RWPE2 (cell line): Measurements from ENCODE around the gene PDZD8.
A peak's percentile ranks its signal among the peaks of the same experiment; 100 is the strongest.

Source experiments
- ATAC-seq: fragments of 200-7000 bp; cut with Tn5 transposase; 3 replicates; pipeline ENCODE4 v1.9.1; 2021; ENCODE audit warnings: low read depth
- DNase-seq: peaks from one replicate; pipeline ENCODE4 v3.0.0-alpha.2; 2020; ENCODE audit warnings: low spot score
- H3K27ac ChIP-seq: fragments of 450-650 bp; 2 replicates; pipeline ENCODE4 v1.5.1; 2017; ENCODE audit warnings: mild to moderate bottlenecking; ENCODE audit not compliant: poor library complexity, severe bottlenecking
- H3K27me3 ChIP-seq: fragments of 250-450 bp; sonication (Bioruptor Pico); 2 replicates; pipeline ENCODE4 v1.5.1; 2021; ENCODE audit warnings: mild to moderate bottlenecking, moderate library complexity; ENCODE audit not compliant: insufficient read depth, poor library complexity, severe bottlenecking
- H3K36me3 ChIP-seq: fragments of 250-450 bp; sonication (Bioruptor Pico); 2 replicates; pipeline ENCODE4 v1.5.1; 2020; ENCODE audit warnings: low read depth, mild to moderate bottlenecking, moderate library complexity
- H3K4me1 ChIP-seq: fragments of 250-450 bp; sonication (Bioruptor Pico); 2 replicates; pipeline ENCODE4 v1.5.1; 2021; ENCODE audit warnings: mild to moderate bottlenecking, moderate library complexity; ENCODE audit not compliant: insufficient read depth, poor library complexity, severe bottlenecking
- H3K4me3 ChIP-seq: fragments of 250-450 bp; sonication (Bioruptor Pico); 2 replicates; pipeline ENCODE4 v1.5.1; 2021; ENCODE audit warnings: mild to moderate bottlenecking, moderate library complexity; ENCODE audit not compliant: severe bottlenecking
- H3K9me3 ChIP-seq: fragments of 250-450 bp; sonication (Bioruptor Pico); 2 replicates; pipeline ENCODE4 v1.5.1; 2021; ENCODE audit warnings: mild to moderate bottlenecking, moderate library complexity; ENCODE audit not compliant: severe bottlenecking
- TF ChIP-seq, protein P1 (sequence below): fragments of 450-650 bp; IDR thresholded peaks from one replicate; pipeline ENCODE4 v1.5.1; 2017; ENCODE audit warnings: mild to moderate bottlenecking, moderate library complexity; ENCODE audit not compliant: poor library complexity, severe bottlenecking

The PDZD8 gene

DNA sequence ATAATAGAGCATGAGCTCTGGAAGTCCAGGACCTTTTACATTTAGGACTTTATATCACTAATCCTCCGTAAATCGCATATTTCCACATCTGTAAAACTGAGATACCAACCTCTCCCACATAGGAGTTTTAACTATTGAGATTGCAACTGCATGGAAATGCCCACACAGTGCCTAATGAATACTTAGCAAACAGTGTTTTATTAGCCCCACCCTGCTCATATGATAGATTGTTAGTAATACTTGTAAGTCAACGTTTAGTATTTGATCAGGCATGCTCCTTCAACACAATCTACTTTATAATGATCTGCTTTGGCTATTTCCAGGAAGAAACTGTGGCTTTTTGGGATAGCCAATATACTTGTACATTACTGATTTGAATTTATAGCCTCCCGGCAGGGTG lies 8.5 kb downstream of the PDZD8 start:
- Histone ChIP-seq H3K4me3 (no peak overlapping the region), H3K27ac (no peak overlapping the region), H3K4me1 (peaks cover 65% of the 10 kb centered on the region), H3K9me3 (no peaks in the 10 kb centered on the region), H3K36me3 (peaks cover 3% of the 10 kb centered on the region; the same call in 1 of the 2 replicates), H3K27me3 (no peaks in the 10 kb centered on the region)
- peak; percentile 35; the same call in 2 of the 3 replicates for ATAC-seq
- TF ChIP-seq, protein P1, sequence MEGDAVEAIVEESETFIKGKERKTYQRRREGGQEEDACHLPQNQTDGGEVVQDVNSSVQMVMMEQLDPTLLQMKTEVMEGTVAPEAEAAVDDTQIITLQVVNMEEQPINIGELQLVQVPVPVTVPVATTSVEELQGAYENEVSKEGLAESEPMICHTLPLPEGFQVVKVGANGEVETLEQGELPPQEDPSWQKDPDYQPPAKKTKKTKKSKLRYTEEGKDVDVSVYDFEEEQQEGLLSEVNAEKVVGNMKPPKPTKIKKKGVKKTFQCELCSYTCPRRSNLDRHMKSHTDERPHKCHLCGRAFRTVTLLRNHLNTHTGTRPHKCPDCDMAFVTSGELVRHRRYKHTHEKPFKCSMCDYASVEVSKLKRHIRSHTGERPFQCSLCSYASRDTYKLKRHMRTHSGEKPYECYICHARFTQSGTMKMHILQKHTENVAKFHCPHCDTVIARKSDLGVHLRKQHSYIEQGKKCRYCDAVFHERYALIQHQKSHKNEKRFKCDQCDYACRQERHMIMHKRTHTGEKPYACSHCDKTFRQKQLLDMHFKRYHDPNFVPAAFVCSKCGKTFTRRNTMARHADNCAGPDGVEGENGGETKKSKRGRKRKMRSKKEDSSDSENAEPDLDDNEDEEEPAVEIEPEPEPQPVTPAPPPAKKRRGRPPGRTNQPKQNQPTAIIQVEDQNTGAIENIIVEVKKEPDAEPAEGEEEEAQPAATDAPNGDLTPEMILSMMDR = no peak
- DNase-seq = no peak

GRCh38 chr10:117365612-117366011 lies 9.6 kb downstream of the PDZD8 start:
- H3K27me3 ChIP-seq = peaks cover 3% of the 10 kb centered on the region
- H3K27ac ChIP-seq = no peak overlapping the region
- DNase-seq (no peak), ATAC-seq (no peak)
- peaks cover 67% of the 10 kb centered on the region for H3K4me1 ChIP-seq
- no peak overlapping the region for H3K4me3 ChIP-seq
- no peaks in the 10 kb centered on the region for H3K9me3 ChIP-seq
- TF ChIP-seq, protein P1 = no peak
- peaks cover 3% of the 10 kb centered on the region; the same call in 1 of the 2 replicates for H3K36me3 ChIP-seq

DNA sequence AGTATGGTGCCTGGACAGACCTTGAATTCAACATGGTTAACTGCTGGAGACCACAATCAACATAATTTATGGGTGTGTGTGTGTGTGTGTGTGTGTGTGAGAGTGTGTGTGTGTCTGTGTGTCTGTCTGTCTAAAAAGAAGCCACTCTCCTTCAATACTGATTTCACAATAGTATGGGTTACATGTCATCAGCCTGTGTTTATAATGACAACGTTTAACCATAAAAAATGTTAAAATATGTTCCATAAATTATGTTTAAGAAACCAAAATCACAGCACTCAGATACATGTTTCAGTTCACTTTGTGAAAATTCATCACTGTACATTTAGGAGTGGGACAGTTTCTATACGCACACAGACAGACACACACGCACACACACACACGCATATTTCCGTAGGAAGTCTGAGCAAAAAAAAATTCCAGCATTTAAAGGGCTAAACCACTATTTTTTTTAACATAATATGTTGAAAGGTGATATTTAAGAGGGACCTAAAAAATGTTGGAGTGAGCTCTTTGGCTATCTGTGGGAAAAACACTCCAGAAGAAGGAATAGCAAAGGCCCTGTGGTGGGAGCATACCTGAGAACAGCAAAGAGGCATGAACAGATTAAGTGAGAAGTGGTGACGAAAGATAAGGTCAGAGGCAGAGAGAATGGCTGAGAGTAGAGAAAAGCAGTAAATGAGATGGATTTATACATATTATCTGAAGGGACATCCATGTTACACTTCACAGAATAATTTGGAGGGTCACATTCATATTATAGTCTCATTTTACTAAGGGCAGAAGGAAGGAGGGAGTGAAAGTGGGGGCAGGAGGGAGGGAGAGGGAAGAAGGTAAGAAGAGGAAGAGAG lies 10.9 kb downstream of the PDZD8 start:
- Histone ChIP-seq H3K27me3 (peaks cover 3% of the 10 kb centered on the region), H3K27ac (peak overlapping the region; percentile 58), H3K36me3 (no peaks in the 10 kb centered on the region), H3K9me3 (no peaks in the 10 kb centered on the region), H3K4me1 (peaks cover 74% of the 10 kb centered on the region), H3K4me3 (no peak overlapping the region)
- TF ChIP-seq, protein P1 = no peak
- ATAC-seq = no peak
- DNase-seq = no peak

DNA sequence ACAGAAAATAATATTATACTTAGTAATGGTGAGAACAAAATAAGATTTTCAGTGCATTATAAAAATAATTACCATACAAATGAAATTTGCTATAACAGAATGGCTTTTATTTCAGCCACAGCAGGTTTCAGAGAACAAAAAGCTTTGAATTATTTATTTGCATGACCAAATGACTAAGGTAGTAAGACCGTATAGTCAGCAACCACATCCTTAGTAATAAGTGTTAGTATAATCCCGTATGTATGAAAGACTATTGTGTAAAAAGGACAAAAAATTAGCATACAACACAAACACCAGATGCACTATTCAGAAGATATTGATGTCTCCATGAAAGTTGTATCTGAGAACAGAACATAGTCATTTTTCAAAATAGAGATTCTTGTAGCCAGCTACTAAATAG lies 12.2 kb downstream of the PDZD8 start:
- Histone ChIP-seq H3K27me3 (peaks cover 3% of the 10 kb centered on the region), H3K9me3 (no peaks in the 10 kb centered on the region), H3K4me1 (peaks cover 74% of the 10 kb centered on the region), H3K4me3 (no peak overlapping the region), H3K36me3 (no peaks in the 10 kb centered on the region), H3K27ac (peak overlapping the region; percentile 58)
- no peak for DNase-seq
- peak; percentile 84 for ATAC-seq
- TF ChIP-seq, protein P1 = no peak

DNA sequence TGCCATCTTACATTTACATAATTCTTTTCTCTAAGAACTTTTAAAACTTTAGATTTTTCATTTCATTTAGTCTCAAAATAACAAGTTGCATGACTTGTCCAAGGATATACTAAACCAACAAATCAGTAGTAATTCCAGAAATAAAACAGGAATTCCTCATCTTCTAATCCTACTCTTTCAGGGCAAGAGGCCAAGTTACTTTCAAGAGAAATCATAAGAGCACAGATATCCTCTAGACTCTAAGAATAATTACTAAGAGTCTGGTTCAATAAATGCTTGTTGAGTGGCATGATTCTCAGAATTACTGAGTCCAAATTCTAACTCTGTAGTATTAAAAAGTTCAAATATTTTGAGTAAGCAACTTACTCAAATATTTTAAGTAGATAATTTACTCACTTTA lies 12.9 kb downstream of the PDZD8 start:
- Histone ChIP-seq H3K4me1 (peaks cover 72% of the 10 kb centered on the region), H3K9me3 (no peaks in the 10 kb centered on the region), H3K4me3 (no peak overlapping the region), H3K27me3 (peaks cover 3% of the 10 kb centered on the region), H3K36me3 (no peaks in the 10 kb centered on the region), H3K27ac (peak overlapping the region; percentile 58)
- ATAC-seq = no peak
- TF ChIP-seq, protein P1 = no peak
- DNase-seq = no peak
